ENCODE results near the gene CD82. TPM values are rescaled to one million over a fixed set of nuclear protein-coding genes. Genes with fewer than 3 reads are reported as not detected.

CD82 gene
- total and polyA plus RNA-seq, 2 of the 13 experiments (the other 11 are each of a cell fraction or from before 2014, with no cell fraction given): 0.05 TPM; not detected in 1

DNA sequence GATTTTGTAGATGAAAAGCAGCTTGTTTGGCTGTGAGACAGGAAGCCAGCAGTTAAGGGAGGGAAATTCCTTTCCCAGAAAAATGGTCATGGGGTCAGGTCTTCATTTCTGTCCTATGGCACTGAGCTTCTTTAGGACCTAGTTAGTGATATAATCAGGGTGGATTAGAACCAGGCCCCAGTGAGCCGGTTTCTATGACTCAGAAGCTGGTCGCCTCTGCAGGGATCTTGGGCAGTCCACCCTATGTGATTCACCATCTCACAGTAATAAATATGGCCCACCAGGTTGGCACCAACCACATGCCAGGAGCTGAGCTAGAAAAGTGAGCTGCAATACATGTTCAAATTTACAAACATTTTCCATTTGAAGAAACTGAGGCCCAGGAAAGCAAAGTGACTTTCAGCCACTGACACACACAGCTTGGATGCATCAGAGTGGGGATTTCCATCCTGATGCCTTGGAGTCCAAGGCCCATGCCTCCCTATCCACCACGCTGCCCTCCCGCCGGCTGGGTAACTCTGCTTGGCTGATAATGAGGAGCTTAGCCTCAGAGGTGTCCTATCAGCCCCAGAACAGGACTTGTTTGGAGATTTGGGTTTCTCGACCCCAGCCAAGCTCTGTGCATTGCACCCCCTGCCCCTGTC lies 42.0 kb downstream of the CD82 start (continued):
- TF ChIP-seq, protein P1, sequence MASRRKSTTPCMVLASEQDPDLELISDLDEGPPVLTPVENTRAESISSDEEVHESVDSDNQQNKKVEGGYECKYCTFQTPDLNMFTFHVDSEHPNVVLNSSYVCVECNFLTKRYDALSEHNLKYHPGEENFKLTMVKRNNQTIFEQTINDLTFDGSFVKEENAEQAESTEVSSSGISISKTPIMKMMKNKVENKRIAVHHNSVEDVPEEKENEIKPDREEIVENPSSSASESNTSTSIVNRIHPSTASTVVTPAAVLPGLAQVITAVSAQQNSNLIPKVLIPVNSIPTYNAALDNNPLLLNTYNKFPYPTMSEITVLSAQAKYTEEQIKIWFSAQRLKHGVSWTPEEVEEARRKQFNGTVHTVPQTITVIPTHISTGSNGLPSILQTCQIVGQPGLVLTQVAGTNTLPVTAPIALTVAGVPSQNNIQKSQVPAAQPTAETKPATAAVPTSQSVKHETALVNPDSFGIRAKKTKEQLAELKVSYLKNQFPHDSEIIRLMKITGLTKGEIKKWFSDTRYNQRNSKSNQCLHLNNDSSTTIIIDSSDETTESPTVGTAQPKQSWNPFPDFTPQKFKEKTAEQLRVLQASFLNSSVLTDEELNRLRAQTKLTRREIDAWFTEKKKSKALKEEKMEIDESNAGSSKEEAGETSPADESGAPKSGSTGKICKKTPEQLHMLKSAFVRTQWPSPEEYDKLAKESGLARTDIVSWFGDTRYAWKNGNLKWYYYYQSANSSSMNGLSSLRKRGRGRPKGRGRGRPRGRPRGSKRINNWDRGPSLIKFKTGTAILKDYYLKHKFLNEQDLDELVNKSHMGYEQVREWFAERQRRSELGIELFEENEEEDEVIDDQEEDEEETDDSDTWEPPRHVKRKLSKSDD (CRISPR knock-in tag; IDR thresholded peaks at IDR 0.05; ENCODE audit: low read depth): no peak
- no peak for TF ChIP-seq ADNP (CRISPR knock-in tag; IDR thresholded peaks at IDR 0.05)
- TF ChIP-seq RBFOX2 (IDR thresholded peaks at IDR 0.05; ENCODE audit: low read depth, low read length): no peak
- TF ChIP-seq POLR2A (IDR thresholded peaks at IDR 0.05; ENCODE audit: insufficient read depth in 1 of 2, low read depth in 2 of 2, low read length in 2 of 2): no peak

DNA sequence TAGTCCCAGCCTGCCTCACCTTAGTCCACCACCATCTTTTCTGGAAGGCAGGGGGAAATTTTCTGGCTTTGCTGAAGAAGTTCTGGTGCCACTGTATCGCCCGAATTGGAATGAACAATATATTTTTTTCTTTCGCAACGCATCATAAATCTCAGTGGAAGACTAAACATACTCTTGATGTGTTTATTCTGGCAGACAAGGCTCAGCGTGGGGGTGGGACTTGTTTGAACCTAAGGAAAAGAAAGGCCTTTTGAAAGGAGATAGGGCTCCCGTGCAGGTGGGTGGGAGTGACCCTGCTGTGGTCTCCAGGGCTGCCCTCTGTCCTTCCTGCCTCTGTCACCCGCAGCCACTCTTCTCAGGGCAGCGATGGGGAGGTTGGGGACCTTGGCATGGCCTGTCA lies 42.5 kb downstream of the CD82 start:
- H4K20me1 ChIP-seq (ENCODE audit: insufficient read depth, low read length): no peaks in the 10 kb centered on the region
- TF ChIP-seq HNRNPK (IDR thresholded peaks at IDR 0.05; ENCODE audit: low read depth, low read length, poor library complexity, severe bottlenecking) (no peak), CEBPB (IDR thresholded peaks at IDR 0.05; ENCODE audit: borderline replicate concordance, low read depth, low read length) (0 out of 2 replicates have a peak, but pooled peaks have one; percentile 4), NPAS2 (CRISPR knock-in tag; IDR thresholded peaks at IDR 0.05; ENCODE audit: borderline replicate concordance) (no peak)
- ChIA-PET CTCF (ENCODE audit: low intra/inter-chr PET ratio, low total read pairs) (no interaction called here), POLR2A (no interaction called here)
- no peaks in the 10 kb centered on the region for H3K79me2 ChIP-seq (ENCODE audit: insufficient read depth, low read length)
- H3K27me3 ChIP-seq (ENCODE audit: control insufficient read depth in 1 of 2, insufficient read depth in 2 of 2, low read length in 2 of 2): peaks cover 0 to 5% of the 10 kb centered on the region in 2 experiments; a peak in 1 of 5 replicates
- WGBS (ENCODE audit: low lambda C conversion rate): 34% methylated on average over 6 of the region's 8 CpGs
- intact Hi-C loops (cut with micrococcal nuclease; ENCODE audit: unreplicated experiment) (no loop called here), in situ Hi-C loops (cut with HindIII; ENCODE audit: extremely low pct_ligation_motif_present, low pct_unique_long_range_greater_than_20kb) (no loop called here)
- no peaks in the 10 kb centered on the region for H3K9me3 ChIP-seq (ENCODE audit: low read length)
- H3K27ac ChIP-seq (ENCODE audit: extremely low read length, insufficient read depth, low read length): no peak overlapping the region
- ATAC-seq: no peak
- no peak overlapping the region for H3K4me3 ChIP-seq (replicated peaks in 1 of 3; ENCODE audit: insufficient read depth in 1 of 3, low read depth in 2 of 3, low read length in 3 of 3)
- no peak for DNase-seq (ENCODE audit: low spot score)
- no peaks in the 10 kb centered on the region for H3K36me3 ChIP-seq (replicated peaks in 1 of 2; ENCODE audit: control insufficient read depth in 1 of 2, insufficient read depth in 2 of 2, low read length in 2 of 2)
- H3K4me2 ChIP-seq (ENCODE audit: low read depth, low read length): no peak overlapping the region
- FAIRE-seq: no peak
- H2AFZ ChIP-seq (ENCODE audit: low read length): no peak overlapping the region
- H3K4me1 ChIP-seq (ENCODE audit: insufficient read depth, low read length): no peaks in the 10 kb centered on the region
- no peak overlapping the region for H3K9ac ChIP-seq (ENCODE audit: insufficient read depth, low read depth, low read length)
- no TSS peak for BruUV-seq (replicated peaks)
